Psoas muscle (tissue), 8 donors: Measurements from ENCODE around the gene CEMIP. TPM values are rescaled to one million over a fixed set of nuclear protein-coding genes. Genes with fewer than 3 reads are reported as not detected.

Experiments used
- ATAC-seq, 4 donors: fragments of 200-7000 bp; cut with Tn5 transposase; one replicate each; pipeline ENCODE4 v1.9.1; 2020; ENCODE audit warnings: moderate library complexity in 3 of 4, mild to moderate bottlenecking in 2 of 4
- DNase-seq, 2 donors: peaks; one replicate each; pipeline ENCODE4 v3.0.0-alpha.2; 2020
- H3K27ac ChIP-seq: fragments of 200-600 bp; one replicate; pipeline ENCODE4 v1.8.0; 2022
- H3K27me3 ChIP-seq, 3 donors: fragments of 200-600 bp in 1 of 3; one replicate each; pipeline versions ENCODE4 v1.6.1 to v1.8.0; 2013 to 2022; ENCODE audit warnings: low read length in 2 of 3, mild to moderate bottlenecking in 2 of 3, moderate library complexity in 1 of 3; ENCODE audit not compliant: insufficient read depth in 3 of 3
- H3K36me3 ChIP-seq, 2 donors: fragments of 200-600 bp in 1 of 2; one replicate each; pipeline versions ENCODE4 v1.6.1 to v1.8.0; 2013 to 2022; ENCODE audit warnings: low read depth in 1 of 2, mild to moderate bottlenecking in 1 of 2, moderate library complexity in 1 of 2; ENCODE audit not compliant: insufficient read depth in 1 of 2
- H3K4me1 ChIP-seq: fragments of 200-600 bp; one replicate; pipeline ENCODE4 v1.8.0; 2022
- H3K4me3 ChIP-seq: fragments of 200-600 bp; one replicate; pipeline ENCODE4 v1.8.0; 2022; ENCODE audit warnings: mild to moderate bottlenecking
- H3K9me3 ChIP-seq: fragments of 200-600 bp; one replicate; pipeline ENCODE4 v1.8.0; 2022
- WGBS, 3 donors: extraction: QIAGEN DNeasy Blood & Tissue Kit; methylation state at CpG; one replicate each; pipeline versions ENCODE4 v1.1.6 to v1.1.7; 2013; 5-methylcytosine and 5-hydroxymethylcytosine counted together
- intact Hi-C, 2 donors: fragments of 100-400 bp; cut with DNase I; formaldehyde crosslinking; loops; one replicate each; pipeline versions ENCODE4 v1.11.0 to v1.14.2; 2022
- polyA plus RNA-seq, 3 donors: library from polyadenylated mRNA; stranded (reverse); fragments of 200-250 nt; gene quantifications; one replicate each; pipeline ENCODE4 v1.2.3, GENCODE V29; 2013
- total RNA-seq, 4 donors: library from RNA; stranded (reverse); fragmentation: NEBNext Ultra II Directional in 2 of 4; extraction: Animal tissue kit (Norgen Biotek cat#: 25700) in 2 of 4; gene quantifications; one replicate each; pipeline versions ENCODE4 v1.2.1 to v1.2.4, GENCODE V29; 2021 to 2023
- TF ChIP-seq, protein P1 (sequence below): fragments of 200-600 bp; IDR thresholded peaks from one replicate; pipeline ENCODE4 v1.8.0; 2022; ENCODE audit warnings: antibody characterized with exemption
- donor health status: healthy with polysubstance abuse.
- donor health status: DM: no; HTN: no; CAD: no; lungs with moderate emphysema.
- donor health status: Bipolar disorder and iron deficiency.
- donor health status: healthy.
- donor health status: DM: yes; HTN: yes; CAD: no.
- donor health status: DM: no; HTN: no; CAD: no.
- donor health status: DM: no; HTN: no; CAD: no.
- donor health status: DM: yes; HTN: yes; CAD: no.

The CEMIP gene
- total and polyA plus RNA-seq, 7 donors: under 0.01 to 0.96 (median 0.04) TPM

DNA sequence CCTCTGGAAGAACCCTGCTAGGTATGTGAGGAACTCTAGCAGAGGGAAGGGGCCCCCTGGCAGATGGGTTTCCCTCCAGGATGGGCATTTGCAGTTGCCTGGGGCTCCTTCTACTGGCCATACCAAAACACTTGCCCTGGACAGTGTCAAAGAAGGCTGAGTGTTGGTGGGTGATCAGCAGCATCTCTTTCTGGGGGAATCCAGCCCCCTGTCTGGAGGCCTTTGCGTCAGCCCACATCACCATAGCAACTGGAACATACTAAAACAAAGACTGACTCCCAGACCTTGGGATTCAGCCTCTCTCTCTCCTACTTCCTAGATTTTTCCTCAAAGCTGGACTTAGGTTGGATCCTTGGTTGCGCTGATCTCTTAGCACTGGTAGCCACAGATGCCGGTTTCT lies 8.1 kb downstream of the CEMIP start:
- TF ChIP-seq, protein P1, sequence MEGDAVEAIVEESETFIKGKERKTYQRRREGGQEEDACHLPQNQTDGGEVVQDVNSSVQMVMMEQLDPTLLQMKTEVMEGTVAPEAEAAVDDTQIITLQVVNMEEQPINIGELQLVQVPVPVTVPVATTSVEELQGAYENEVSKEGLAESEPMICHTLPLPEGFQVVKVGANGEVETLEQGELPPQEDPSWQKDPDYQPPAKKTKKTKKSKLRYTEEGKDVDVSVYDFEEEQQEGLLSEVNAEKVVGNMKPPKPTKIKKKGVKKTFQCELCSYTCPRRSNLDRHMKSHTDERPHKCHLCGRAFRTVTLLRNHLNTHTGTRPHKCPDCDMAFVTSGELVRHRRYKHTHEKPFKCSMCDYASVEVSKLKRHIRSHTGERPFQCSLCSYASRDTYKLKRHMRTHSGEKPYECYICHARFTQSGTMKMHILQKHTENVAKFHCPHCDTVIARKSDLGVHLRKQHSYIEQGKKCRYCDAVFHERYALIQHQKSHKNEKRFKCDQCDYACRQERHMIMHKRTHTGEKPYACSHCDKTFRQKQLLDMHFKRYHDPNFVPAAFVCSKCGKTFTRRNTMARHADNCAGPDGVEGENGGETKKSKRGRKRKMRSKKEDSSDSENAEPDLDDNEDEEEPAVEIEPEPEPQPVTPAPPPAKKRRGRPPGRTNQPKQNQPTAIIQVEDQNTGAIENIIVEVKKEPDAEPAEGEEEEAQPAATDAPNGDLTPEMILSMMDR: no peak
- no peaks in the 10 kb centered on the region for H3K4me1 ChIP-seq
- no peaks in the 10 kb centered on the region for H3K36me3 ChIP-seq
- H3K27ac ChIP-seq: no peak overlapping the region
- 81 to 88% (median 84%) methylated on average over 3 of the region's 3 CpGs for WGBS, 3 donors
- DNase-seq: no peak
- H3K9me3 ChIP-seq: no peaks in the 10 kb centered on the region
- intact Hi-C loops: loop anchor here in 1 of 2 donors (10.0 kb wide), 1 partner anchor 157 kb away; no protein-coding TSS in a partner anchor
- H3K4me3 ChIP-seq: no peak overlapping the region
- ATAC-seq: no peak
- peaks cover 0 to 16% (median 3%) of the 10 kb centered on the region in 3 donors for H3K27me3 ChIP-seq

DNA sequence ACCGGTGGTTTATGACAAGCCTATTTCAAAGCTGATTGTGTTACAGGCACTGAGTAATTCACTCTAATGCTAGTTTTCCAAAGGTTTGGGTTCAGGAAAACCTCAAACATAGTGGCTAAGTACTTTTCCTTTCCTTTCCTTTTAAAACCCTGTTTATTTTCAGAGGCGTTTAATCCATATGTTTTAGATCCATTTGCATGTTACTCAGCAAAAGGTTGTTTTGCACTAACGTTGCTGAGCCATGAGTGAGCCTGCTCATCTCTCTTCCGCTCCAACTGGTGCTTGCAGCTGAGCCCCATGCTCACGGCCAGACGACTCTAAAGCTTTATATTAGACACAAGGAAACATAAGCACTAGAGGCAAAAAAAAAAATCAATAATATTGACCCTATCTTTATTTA lies 9.4 kb downstream of the CEMIP start:
- Histone ChIP-seq H3K9me3 (no peaks in the 10 kb centered on the region), H3K36me3 (no peaks in the 10 kb centered on the region), H3K27me3 (peaks cover 0 to 24% (median 3%) of the 10 kb centered on the region in 3 donors), H3K4me3 (no peak overlapping the region), H3K27ac (no peak overlapping the region), H3K4me1 (no peaks in the 10 kb centered on the region)
- DNase-seq (no peak), ATAC-seq (no peak)
- intact Hi-C loops: loop anchor here in 1 of 2 donors (10.0 kb wide), 1 partner anchor 156 kb away; no protein-coding TSS in a partner anchor
- TF ChIP-seq, protein P1: no peak
- 65 to 75% (median 73%) methylated on average over 6 of the region's 6 CpGs for WGBS, 3 donors

DNA sequence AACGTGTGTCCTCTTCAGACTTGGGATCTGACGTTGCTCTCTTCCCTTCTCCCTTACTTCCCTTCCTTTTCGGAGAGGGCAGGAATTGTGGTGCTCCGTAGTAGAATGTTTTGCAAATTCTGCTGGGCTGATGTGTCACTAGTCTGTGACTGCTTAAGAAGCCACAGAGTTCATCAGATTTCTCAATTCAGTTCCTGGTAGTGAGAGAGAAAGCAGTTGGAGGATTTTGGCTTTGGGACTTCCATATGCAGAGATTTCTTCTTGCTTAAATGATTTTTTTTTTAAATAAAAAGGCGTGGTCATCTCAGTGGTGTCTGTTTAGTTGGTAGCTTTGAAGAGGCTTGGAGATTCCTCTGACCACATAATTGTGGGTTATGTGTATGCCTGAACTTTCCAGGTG lies 10.1 kb downstream of the CEMIP start:
- no peak for ATAC-seq
- DNase-seq: no peak
- Histone ChIP-seq H3K9me3 (no peaks in the 10 kb centered on the region), H3K27ac (no peak overlapping the region), H3K4me1 (no peaks in the 10 kb centered on the region), H3K36me3 (no peaks in the 10 kb centered on the region), H3K27me3 (peaks cover 0 to 25% (median 3%) of the 10 kb centered on the region in 3 donors), H3K4me3 (no peak overlapping the region)
- TF ChIP-seq, protein P1: no peak
- 54 to 66% (median 60%) methylated on average over 5 of the region's 5 CpGs for WGBS, 3 donors
- intact Hi-C loops: loop anchor here in 1 of 2 donors (10.0 kb wide), 1 partner anchor 156 kb away; no protein-coding TSS in a partner anchor

DNA sequence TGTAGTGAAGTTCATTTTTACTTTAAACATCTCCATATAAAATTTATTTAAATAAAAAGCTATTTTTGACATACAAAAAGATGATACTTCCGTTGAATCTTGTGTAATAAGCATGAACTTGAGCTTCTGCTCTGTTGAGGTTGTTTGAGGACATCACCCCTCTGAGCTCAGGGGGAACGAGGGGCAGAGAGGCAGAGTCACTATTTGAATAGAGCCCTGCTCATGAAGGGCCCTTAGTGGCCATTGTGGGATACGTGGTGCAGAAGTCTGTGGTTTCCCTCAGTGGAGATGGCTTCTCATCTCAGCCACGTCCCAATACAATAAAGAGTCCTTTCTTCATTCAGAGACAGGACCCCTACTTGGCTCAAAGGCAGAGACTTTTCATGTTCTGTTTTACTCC lies 10.6 kb downstream of the CEMIP start:
- H3K27me3 ChIP-seq: peaks cover 0 to 21% (median 3%) of the 10 kb centered on the region in 3 donors
- TF ChIP-seq, protein P1: no peak
- intact Hi-C loops: loop anchor here in 1 of 2 donors (10.0 kb wide), 1 partner anchor 155 kb away; no protein-coding TSS in a partner anchor

DNA sequence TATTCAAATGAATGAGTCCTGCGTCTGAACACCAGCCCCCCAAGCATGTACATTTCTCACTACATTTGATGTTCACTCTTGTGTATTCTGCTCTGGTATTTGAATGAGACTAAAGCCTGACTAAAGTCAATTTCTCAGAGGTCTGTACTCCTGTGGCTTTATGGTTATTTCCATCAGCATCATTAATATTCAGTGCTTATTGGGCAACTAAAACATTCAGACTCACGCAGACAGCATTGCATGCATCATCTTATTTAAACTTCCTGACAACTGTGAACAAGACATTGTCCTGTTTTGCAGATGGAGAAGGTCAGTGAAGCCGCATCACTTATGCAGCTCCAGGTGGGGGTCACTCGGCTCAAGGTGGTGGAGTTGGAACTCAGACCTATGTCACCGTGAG lies 11.1 kb downstream of the CEMIP start:
- intact Hi-C loops: no loop called here
- peaks cover 0 to 21% (median 3%) of the 10 kb centered on the region in 3 donors for H3K27me3 ChIP-seq
- WGBS, 3 donors: 88 to 95% (median 94%) methylated on average over 5 of the region's 5 CpGs

More for the DNA sequence above, 10.6 kb downstream of the CEMIP start:
- Histone ChIP-seq H3K4me3 (no peak overlapping the region), H3K4me1 (no peaks in the 10 kb centered on the region), H3K36me3 (no peaks in the 10 kb centered on the region), H3K27ac (no peak overlapping the region), H3K9me3 (no peaks in the 10 kb centered on the region)
- DNase-seq: no peak
- ATAC-seq: no peak
- WGBS, 3 donors: 57 to 59% (median 57%) methylated on average over 4 of the region's 4 CpGs

More for the DNA sequence above, 11.1 kb downstream of the CEMIP start:
- no peak overlapping the region for H3K4me3 ChIP-seq
- TF ChIP-seq, protein P1: no peak
- no peak overlapping the region for H3K27ac ChIP-seq
- no peak for DNase-seq
- H3K4me1 ChIP-seq: no peaks in the 10 kb centered on the region
- H3K36me3 ChIP-seq: no peaks in the 10 kb centered on the region
- ATAC-seq: no peak
- no peaks in the 10 kb centered on the region for H3K9me3 ChIP-seq
